Measurements from ENCODE around the gene BPTF.
A peak's percentile ranks its signal among the peaks of the same experiment; 100 is the strongest.

BPTF gene

GRCh38 chr17:67995570-67996263, 170.4 kb downstream of the BPTF start:
- peaks cover 0 to 4% of the 10 kb centered on the region in 2 experiments; a peak in 1 of 3 replicates for H3K36me3 ChIP-seq (ENCODE audit: control insufficient read depth in 2 of 2, insufficient read depth in 1 of 2, low read length in 2 of 2)
- no peaks in the 10 kb centered on the region for H3K9me3 ChIP-seq (ENCODE audit: control insufficient read depth, insufficient read depth, low read depth, low read length)
- ChIA-PET CTCF (interaction anchor here (0.6 to 7.0 kb wide), 6 partner anchors 15 to 774 kb away, joined by 3 to 42 read pairs (median 4); no protein-coding TSS in a partner anchor), POLR2A (interaction anchor here (1.1 to 2.9 kb wide), 3 partner anchors 25 to 252 kb away, joined by 3 to 13 read pairs (median 9); partner anchors contain the start of gene KPNA2)
- H3K27ac ChIP-seq (ENCODE audit: extremely low read depth, low read depth, low read length): peak overlapping the region; percentile 71; the same call in 1 of the 2 replicates
- peaks cover 20% of the 10 kb centered on the region for H3K4me1 ChIP-seq (ENCODE audit: control insufficient read depth, insufficient read depth, low read length)
- H3K4me3 ChIP-seq (ENCODE audit: low read depth, low read length): peak overlapping the region; percentile 51
- no peak for TF ChIP-seq ZNF521 (tag by site-specific recombination; IDR thresholded peaks at IDR 0.05)
- TF ChIP-seq ZNF544 (tag by site-specific recombination; IDR thresholded peaks at IDR 0.05): no peak
- peak; percentile 70; the same call in 1 of the 2 replicates for TF ChIP-seq ZBTB17 (tag by site-specific recombination; IDR thresholded peaks at IDR 0.05)
- TF ChIP-seq ZSCAN18 (tag by site-specific recombination; IDR thresholded peaks at IDR 0.05): no peak
- no peak for TF ChIP-seq ZNF423 (tag by site-specific recombination; IDR thresholded peaks at IDR 0.05)
- no peak for TF ChIP-seq ZFP41 (tag by site-specific recombination; IDR thresholded peaks at IDR 0.05; ENCODE audit: borderline replicate concordance)
- peak; percentile 3; the same call in 1 of the 2 replicates for TF ChIP-seq ZSCAN4 (tag by site-specific recombination; IDR thresholded peaks at IDR 0.05)
- peak; percentile 68 for TF ChIP-seq ZNF76 (tag by site-specific recombination; IDR thresholded peaks at IDR 0.05; ENCODE audit: borderline replicate concordance, low read depth)
- TF ChIP-seq ZNF560 (tag by site-specific recombination; IDR thresholded peaks at IDR 0.05; ENCODE audit: borderline replicate concordance): no peak
- peak; percentile 86 for TF ChIP-seq ZBTB20 (tag by site-specific recombination; IDR thresholded peaks at IDR 0.05)
- peak; percentile 76 for TF ChIP-seq ZXDB (tag by site-specific recombination; IDR thresholded peaks at IDR 0.05)
- no peak for TF ChIP-seq GLI2 (tag by site-specific recombination; IDR thresholded peaks at IDR 0.05; ENCODE audit: borderline replicate concordance, low read depth)
- TF ChIP-seq YY1 (tag by site-specific recombination; IDR thresholded peaks at IDR 0.05): no peak
- TF ChIP-seq GLIS2 (tag by site-specific recombination; IDR thresholded peaks at IDR 0.05): peak; percentile 97
- peak; percentile 20 for TF ChIP-seq ZBTB48 (tag by site-specific recombination; IDR thresholded peaks at IDR 0.05)
- peak; percentile 83 for TF ChIP-seq GLIS1 (tag by site-specific recombination; IDR thresholded peaks at IDR 0.05)
- no peak for TF ChIP-seq SCRT1 (tag by site-specific recombination; IDR thresholded peaks at IDR 0.05; ENCODE audit: borderline replicate concordance)
- TF ChIP-seq ZIC2 (tag by site-specific recombination; IDR thresholded peaks at IDR 0.05): 0 out of 2 replicates have a peak, but pooled peaks have one; percentile 14
- TF ChIP-seq, protein P1, sequence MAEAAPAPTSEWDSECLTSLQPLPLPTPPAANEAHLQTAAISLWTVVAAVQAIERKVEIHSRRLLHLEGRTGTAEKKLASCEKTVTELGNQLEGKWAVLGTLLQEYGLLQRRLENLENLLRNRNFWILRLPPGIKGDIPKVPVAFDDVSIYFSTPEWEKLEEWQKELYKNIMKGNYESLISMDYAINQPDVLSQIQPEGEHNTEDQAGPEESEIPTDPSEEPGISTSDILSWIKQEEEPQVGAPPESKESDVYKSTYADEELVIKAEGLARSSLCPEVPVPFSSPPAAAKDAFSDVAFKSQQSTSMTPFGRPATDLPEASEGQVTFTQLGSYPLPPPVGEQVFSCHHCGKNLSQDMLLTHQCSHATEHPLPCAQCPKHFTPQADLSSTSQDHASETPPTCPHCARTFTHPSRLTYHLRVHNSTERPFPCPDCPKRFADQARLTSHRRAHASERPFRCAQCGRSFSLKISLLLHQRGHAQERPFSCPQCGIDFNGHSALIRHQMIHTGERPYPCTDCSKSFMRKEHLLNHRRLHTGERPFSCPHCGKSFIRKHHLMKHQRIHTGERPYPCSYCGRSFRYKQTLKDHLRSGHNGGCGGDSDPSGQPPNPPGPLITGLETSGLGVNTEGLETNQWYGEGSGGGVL (tag by site-specific recombination; IDR thresholded peaks at IDR 0.05): peak; percentile 60; the same call in 1 of the 2 replicates
- TF ChIP-seq KLF9 (tag by site-specific recombination; IDR thresholded peaks at IDR 0.05; ENCODE audit: low read depth): peak; percentile 44; the same call in 1 of the 2 replicates
- TF ChIP-seq, protein P2, sequence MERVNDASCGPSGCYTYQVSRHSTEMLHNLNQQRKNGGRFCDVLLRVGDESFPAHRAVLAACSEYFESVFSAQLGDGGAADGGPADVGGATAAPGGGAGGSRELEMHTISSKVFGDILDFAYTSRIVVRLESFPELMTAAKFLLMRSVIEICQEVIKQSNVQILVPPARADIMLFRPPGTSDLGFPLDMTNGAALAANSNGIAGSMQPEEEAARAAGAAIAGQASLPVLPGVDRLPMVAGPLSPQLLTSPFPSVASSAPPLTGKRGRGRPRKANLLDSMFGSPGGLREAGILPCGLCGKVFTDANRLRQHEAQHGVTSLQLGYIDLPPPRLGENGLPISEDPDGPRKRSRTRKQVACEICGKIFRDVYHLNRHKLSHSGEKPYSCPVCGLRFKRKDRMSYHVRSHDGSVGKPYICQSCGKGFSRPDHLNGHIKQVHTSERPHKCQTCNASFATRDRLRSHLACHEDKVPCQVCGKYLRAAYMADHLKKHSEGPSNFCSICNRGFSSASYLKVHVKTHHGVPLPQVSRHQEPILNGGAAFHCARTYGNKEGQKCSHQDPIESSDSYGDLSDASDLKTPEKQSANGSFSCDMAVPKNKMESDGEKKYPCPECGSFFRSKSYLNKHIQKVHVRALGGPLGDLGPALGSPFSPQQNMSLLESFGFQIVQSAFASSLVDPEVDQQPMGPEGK (tag by site-specific recombination; IDR thresholded peaks at IDR 0.05): peak; percentile 84
- TF ChIP-seq, protein P3, sequence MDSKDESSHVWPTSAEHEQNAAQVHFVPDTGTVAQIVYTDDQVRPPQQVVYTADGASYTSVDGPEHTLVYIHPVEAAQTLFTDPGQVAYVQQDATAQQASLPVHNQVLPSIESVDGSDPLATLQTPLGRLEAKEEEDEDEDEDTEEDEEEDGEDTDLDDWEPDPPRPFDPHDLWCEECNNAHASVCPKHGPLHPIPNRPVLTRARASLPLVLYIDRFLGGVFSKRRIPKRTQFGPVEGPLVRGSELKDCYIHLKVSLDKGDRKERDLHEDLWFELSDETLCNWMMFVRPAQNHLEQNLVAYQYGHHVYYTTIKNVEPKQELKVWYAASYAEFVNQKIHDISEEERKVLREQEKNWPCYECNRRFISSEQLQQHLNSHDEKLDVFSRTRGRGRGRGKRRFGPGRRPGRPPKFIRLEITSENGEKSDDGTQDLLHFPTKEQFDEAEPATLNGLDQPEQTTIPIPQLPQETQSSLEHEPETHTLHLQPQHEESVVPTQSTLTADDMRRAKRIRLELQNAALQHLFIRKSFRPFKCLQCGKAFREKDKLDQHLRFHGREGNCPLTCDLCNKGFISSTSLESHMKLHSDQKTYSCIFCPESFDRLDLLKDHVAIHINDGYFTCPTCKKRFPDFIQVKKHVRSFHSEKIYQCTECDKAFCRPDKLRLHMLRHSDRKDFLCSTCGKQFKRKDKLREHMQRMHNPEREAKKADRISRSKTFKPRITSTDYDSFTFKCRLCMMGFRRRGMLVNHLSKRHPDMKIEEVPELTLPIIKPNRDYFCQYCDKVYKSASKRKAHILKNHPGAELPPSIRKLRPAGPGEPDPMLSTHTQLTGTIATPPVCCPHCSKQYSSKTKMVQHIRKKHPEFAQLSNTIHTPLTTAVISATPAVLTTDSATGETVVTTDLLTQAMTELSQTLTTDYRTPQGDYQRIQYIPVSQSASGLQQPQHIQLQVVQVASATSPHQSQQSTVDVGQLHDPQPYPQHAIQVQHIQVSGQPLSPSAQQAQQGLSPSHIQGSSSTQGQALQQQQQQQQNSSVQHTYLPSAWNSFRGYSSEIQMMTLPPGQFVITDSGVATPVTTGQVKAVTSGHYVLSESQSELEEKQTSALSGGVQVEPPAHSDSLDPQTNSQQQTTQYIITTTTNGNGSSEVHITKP (tag by site-specific recombination; IDR thresholded peaks at IDR 0.05): peak; percentile 38; the same call in 1 of the 2 replicates
